Fibroblast of skin of back (primary cell): ENCODE results near the gene EPS8L1.
A peak's percentile ranks its signal among the peaks of the same experiment; 100 is the strongest.

Experiments used
- DNase-seq: peaks from one replicate; pipeline ENCODE4 v3.0.0-alpha.2; 2013

The EPS8L1 gene

GRCh38 chr19:55080968-55081769, 5.5 kb downstream of the EPS8L1 start:
- peak; percentile 57 for DNase-seq

GRCh38 chr19:55081770-55082019, 6.0 kb downstream of the EPS8L1 start:
- no peak for DNase-seq

- peak; percentile 58 for DNase-seq
Observed at GRCh38 chr19:55082020-55082851, 6.6 kb downstream of the EPS8L1 start.

- no peak for DNase-seq
Observed at GRCh38 chr19:55083004-55083850, 7.6 kb downstream of the EPS8L1 start.

GRCh38 chr19:55084416-55084815, 8.7 kb downstream of the EPS8L1 start:
- DNase-seq: no peak

GRCh38 chr19:55085923-55086715, 10.4 kb downstream of the EPS8L1 start:
- no peak for DNase-seq

GRCh38 chr19:55086730-55087541, 11.3 kb downstream of the EPS8L1 start:
- DNase-seq: peak; percentile 91

- no peak for DNase-seq
Observed at GRCh38 chr19:55087542-55087901, 11.9 kb downstream of the EPS8L1 start.

GRCh38 chr19:55088021-55088451, 12.4 kb downstream of the EPS8L1 start:
- no peak for DNase-seq

- peak; percentile 71 for DNase-seq
Observed at GRCh38 chr19:55088543-55089341, 13.1 kb downstream of the EPS8L1 start.

- no peak for DNase-seq
Observed at GRCh38 chr19:55089342-55089944, 13.8 kb downstream of the EPS8L1 start.

- no peak for DNase-seq
Observed at GRCh38 chr19:55090564-55090963, 14.9 kb downstream of the EPS8L1 start.

- no peak for DNase-seq
Observed at GRCh38 chr19:55091126-55091910, 15.6 kb downstream of the EPS8L1 start.

- no peak for DNase-seq
Observed at GRCh38 chr19:55091955-55092354, 16.3 kb downstream of the EPS8L1 start.

GRCh38 chr19:55092423-55093318, 17.0 kb downstream of the EPS8L1 start:
- no peak for DNase-seq

- no peak for DNase-seq
Observed at GRCh38 chr19:55094456-55095259, 19.0 kb downstream of the EPS8L1 start.
